GM18502 (cell line): Measurements from ENCODE around the gene NKPD1.
A peak's percentile ranks its signal among the peaks of the same experiment; 100 is the strongest.

ENCODE experiments used
- ATAC-seq: cut with Tn5 transposase; IDR thresholded peaks from one replicate; pipeline ENCODE4 v1.9.1; 2021; ENCODE audit warnings: mild to moderate bottlenecking; ENCODE audit not compliant: unreplicated experiment, poor library complexity

The NKPD1 gene

GRCh38 chr19:45160870-45161737 lies at the start of gene NKPD1:
Gene NKPD1, minus strand, starts transcription at chr19:45160982. Its CDS starts 832 bp downstream, at chr19:45160150.
- ATAC-seq = no peak

- no peak for ATAC-seq
Measured at GRCh38 chr19:45206328-45206727, 45.5 kb upstream of the NKPD1 start.

GRCh38 chr19:45205810-45206209 lies 45.0 kb upstream of the NKPD1 start:
- no peak for ATAC-seq

- ATAC-seq = no peak
Measured at GRCh38 chr19:45202637-45203036, 41.9 kb upstream of the NKPD1 start.

- ATAC-seq = no peak
Measured at GRCh38 chr19:45200568-45200967, 39.8 kb upstream of the NKPD1 start.

- no peak for ATAC-seq
Measured at GRCh38 chr19:45195764-45196163, 35.0 kb upstream of the NKPD1 start.

GRCh38 chr19:45191375-45191774 lies 30.6 kb upstream of the NKPD1 start:
- ATAC-seq = no peak

- no peak for ATAC-seq
Measured at GRCh38 chr19:45189971-45190370, 29.2 kb upstream of the NKPD1 start.

GRCh38 chr19:45187421-45188100 lies 26.8 kb upstream of the NKPD1 start:
- no peak for ATAC-seq

- ATAC-seq = no peak
Measured at GRCh38 chr19:45186509-45187334, 25.9 kb upstream of the NKPD1 start.

GRCh38 chr19:45184115-45184514 lies 23.3 kb upstream of the NKPD1 start:
- ATAC-seq = no peak

GRCh38 chr19:45182758-45183157 lies 22.0 kb upstream of the NKPD1 start:
- no peak for ATAC-seq

GRCh38 chr19:45180936-45181335 lies 20.2 kb upstream of the NKPD1 start:
- ATAC-seq = no peak

- ATAC-seq = no peak
Measured at GRCh38 chr19:45179892-45180370, 19.1 kb upstream of the NKPD1 start.

- no peak for ATAC-seq
Measured at GRCh38 chr19:45179072-45179891, 18.5 kb upstream of the NKPD1 start.

- peak; percentile 83 for ATAC-seq
Measured at GRCh38 chr19:45178262-45179071, 17.7 kb upstream of the NKPD1 start, which contains the start of gene BLOC1S3. Gene BLOC1S3, plus strand, starts transcription at chr19:45178784. Its CDS starts 513 bp downstream, at chr19:45179297.

GRCh38 chr19:45177817-45178261 lies 17.1 kb upstream of the NKPD1 start, which contains the start of gene TRAPPC6A:
Gene TRAPPC6A, minus strand, starts transcription at chr19:45178237. Its CDS starts 19 bp downstream, at chr19:45178218.
- peak; percentile 13 for ATAC-seq

- ATAC-seq = no peak
Measured at GRCh38 chr19:45175515-45176345, 14.9 kb upstream of the NKPD1 start.
